GM23248 (cell line): ENCODE data around the gene IRF4. TPM values are rescaled to one million over a fixed set of nuclear protein-coding genes. Genes with fewer than 3 reads are reported as not detected.

Experiments
- DNase-seq: peaks from one replicate; pipeline ENCODE4 v3.0.0-alpha.2; 2015
- H2AFZ ChIP-seq: fragments of 200-600 bp; sonication (generic); 2 replicates; pipeline ENCODE4 v1.6.1; 2016; ENCODE audit warnings: antibody characterized with exemption
- H3F3A ChIP-seq: fragments of 200-600 bp; sonication (generic); 2 replicates; pipeline ENCODE4 v1.6.1; 2016; ENCODE audit warnings: mild to moderate bottlenecking, antibody characterized with exemption, mixed run types; ENCODE audit not compliant: insufficient read depth
- H3K27ac ChIP-seq: fragments of 200-600 bp; sonication (generic); 2 replicates; pipeline ENCODE4 v1.5.1; 2016; ENCODE audit warnings: mild to moderate bottlenecking
- H3K27me3 ChIP-seq: fragments of 200-600 bp; sonication (generic); replicated peaks from 2 replicates; pipeline ENCODE4 v1.6.1; 2016; ENCODE audit warnings: mild to moderate bottlenecking; ENCODE audit not compliant: insufficient read depth
- H3K36me3 ChIP-seq: fragments of 200-600 bp; sonication (generic); 2 replicates; pipeline ENCODE4 v1.6.1; 2016; ENCODE audit warnings: low read depth, mild to moderate bottlenecking
- H3K4me1 ChIP-seq: fragments of 200-600 bp; sonication (generic); 2 replicates; pipeline ENCODE4 v1.6.1; 2016; ENCODE audit warnings: mild to moderate bottlenecking; ENCODE audit not compliant: insufficient read depth
- H3K4me2 ChIP-seq: fragments of 200-600 bp; sonication (generic); one replicate; pipeline ENCODE4 v1.6.1; 2016; ENCODE audit warnings: mild to moderate bottlenecking; ENCODE audit not compliant: unreplicated experiment
- H3K4me3 ChIP-seq: fragments of 200-600 bp; sonication (generic); 2 replicates; pipeline ENCODE4 v1.5.1; 2016; ENCODE audit warnings: mild to moderate bottlenecking
- H3K79me2 ChIP-seq: fragments of 200-600 bp; sonication (generic); 2 replicates; pipeline ENCODE4 v1.6.1; 2016; ENCODE audit warnings: mild to moderate bottlenecking; ENCODE audit not compliant: insufficient read depth
- H3K9ac ChIP-seq: fragments of 200-600 bp; sonication (generic); 2 replicates; pipeline ENCODE4 v1.6.1; 2016; ENCODE audit warnings: mild to moderate bottlenecking
- H3K9me2 ChIP-seq: fragments of 200-600 bp; sonication (generic); 2 replicates; pipeline ENCODE4 v1.6.1; 2016; ENCODE audit warnings: mixed run types, mild to moderate bottlenecking, moderate library complexity; ENCODE audit not compliant: insufficient read depth
- H3K9me3 ChIP-seq: fragments of 200-600 bp; sonication (generic); one replicate; pipeline ENCODE4 v1.6.1; 2017; ENCODE audit warnings: low read depth
- H4K20me1 ChIP-seq: fragments of 200-600 bp; sonication (generic); 2 replicates; pipeline ENCODE4 v1.6.0; 2016; ENCODE audit not compliant: insufficient read depth
- EZH2 ChIP-seq: fragments of 200-600 bp; sonication (generic); IDR thresholded peaks from 2 replicates; pipeline ENCODE4 v1.6.1; 2018; ENCODE audit warnings: antibody characterized with exemption, mild to moderate bottlenecking; ENCODE audit not compliant: insufficient read depth, poor library complexity, severe bottlenecking
- EZH2phosphoT487 ChIP-seq: fragments of 200-600 bp; sonication (generic); IDR thresholded peaks from 2 replicates; pipeline ENCODE4 v1.6.1; 2018; ENCODE audit warnings: antibody characterized with exemption, moderate library complexity, mild to moderate bottlenecking, low read depth; ENCODE audit not compliant: insufficient read depth
- WGBS, 2 experiments: methylation state at CpG; one replicate each; pipeline ENCODE4 v1.1.6; 2015 to 2017; ENCODE audit warnings: low lambda C conversion rate in 2 of 2, low coverage in 1 of 2; ENCODE audit errors: missing lambda C conversion rate in 2 of 2; 5-methylcytosine and 5-hydroxymethylcytosine counted together
- in situ Hi-C: fragments of 300-500 bp; cut with MboI; formaldehyde crosslinking; loops from 2 replicates; pipeline ENCODE4 v1.15.0; 2020
- polyA plus RNA-seq: library from polyadenylated mRNA; unstranded; fragments of >200 nt; fragmentation: Nextera tagmentation; extraction: Ambion mirVana; gene quantifications from 2 replicates; pipeline ENCODE4 v1.2.1, GENCODE V29; 2016
- total RNA-seq: library from RNA; depleted of rRNA; stranded (reverse); fragments of >200 nt; shearing (Covaris generic); gene quantifications from 2 replicates; pipeline ENCODE4 v1.2.3, GENCODE V29; 2014

The IRF4 gene
- total and polyA plus RNA-seq, 2 experiments from 2014 or later = 0.23 TPM; not detected in 1

DNA sequence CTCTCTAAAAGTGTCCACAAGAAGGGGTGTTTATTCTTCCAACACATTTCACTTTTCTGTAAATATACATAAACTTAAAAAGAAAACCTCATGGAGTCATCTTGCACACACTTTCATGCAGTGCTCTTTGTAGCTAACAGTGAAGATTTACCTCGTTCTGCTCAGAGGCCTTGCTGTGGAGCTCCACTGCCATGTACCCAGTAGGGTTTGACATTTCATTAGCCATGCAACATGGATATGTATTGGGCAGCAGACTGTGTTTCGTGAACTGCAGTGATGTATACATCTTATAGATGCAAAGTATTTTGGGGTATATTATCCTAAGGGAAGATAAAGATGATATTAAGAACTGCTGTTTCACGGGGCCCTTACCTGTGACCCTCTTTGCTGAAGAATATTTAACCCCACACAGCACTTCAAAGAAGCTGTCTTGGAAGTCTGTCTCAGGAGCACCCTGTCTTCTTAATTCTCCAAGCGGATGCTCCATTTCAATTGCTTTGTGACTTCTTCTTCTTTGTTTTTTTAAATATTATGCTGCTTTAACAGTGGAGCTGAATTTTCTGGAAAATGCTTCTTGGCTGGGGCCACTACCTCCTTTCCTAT lies 17.9 kb downstream of the IRF4 start:
- no peaks in the 10 kb centered on the region for H3K79me2 ChIP-seq
- no peaks in the 10 kb centered on the region for H3K9me2 ChIP-seq
- no peak overlapping the region for H3K9ac ChIP-seq
- H2AFZ ChIP-seq = no peak overlapping the region
- peaks cover 81% of the 10 kb centered on the region for H3K27me3 ChIP-seq
- TF ChIP-seq EZH2phosphoT487 = no peak
- no peak for TF ChIP-seq EZH2
- no peaks in the 10 kb centered on the region for H3F3A ChIP-seq
- H3K27ac ChIP-seq = no peak overlapping the region
- in situ Hi-C loops = no loop called here
- H3K4me1 ChIP-seq = no peaks in the 10 kb centered on the region
- no peak overlapping the region for H3K4me3 ChIP-seq
- WGBS, 2 experiments = 46 to 51% methylated on average over 4 of the region's 4 CpGs
- H3K36me3 ChIP-seq = no peaks in the 10 kb centered on the region
- no peak overlapping the region for H3K4me2 ChIP-seq
- H4K20me1 ChIP-seq = no peaks in the 10 kb centered on the region
- DNase-seq = no peak
- H3K9me3 ChIP-seq = no peaks in the 10 kb centered on the region

DNA sequence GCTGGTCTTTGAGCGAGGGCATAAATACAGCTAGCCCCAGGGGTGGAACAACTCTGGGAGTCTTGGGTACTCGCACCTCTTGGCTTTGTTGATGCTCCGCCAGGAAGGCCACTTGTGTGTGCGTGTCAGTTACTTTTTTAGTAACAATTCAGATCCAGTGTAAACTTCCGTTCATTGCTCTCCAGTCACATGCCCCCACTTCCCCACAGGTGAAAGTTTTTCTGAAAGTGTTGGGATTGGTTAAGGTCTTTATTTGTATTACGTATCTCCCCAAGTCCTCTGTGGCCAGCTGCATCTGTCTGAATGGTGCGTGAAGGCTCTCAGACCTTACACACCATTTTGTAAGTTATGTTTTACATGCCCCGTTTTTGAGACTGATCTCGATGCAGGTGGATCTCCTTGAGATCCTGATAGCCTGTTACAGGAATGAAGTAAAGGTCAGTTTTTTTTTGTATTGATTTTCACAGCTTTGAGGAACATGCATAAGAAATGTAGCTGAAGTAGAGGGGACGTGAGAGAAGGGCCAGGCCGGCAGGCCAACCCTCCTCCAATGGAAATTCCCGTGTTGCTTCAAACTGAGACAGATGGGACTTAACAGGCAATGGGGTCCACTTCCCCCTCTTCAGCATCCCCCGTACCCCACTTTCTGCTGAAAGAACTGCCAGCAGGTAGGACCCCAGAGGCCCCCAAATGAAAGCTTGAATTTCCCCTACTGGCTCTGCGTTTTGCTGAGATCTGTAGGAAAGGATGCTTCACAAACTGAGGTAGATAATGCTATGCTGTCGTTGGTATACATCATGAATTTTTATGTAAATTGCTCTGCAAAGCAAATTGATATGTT lies 19.2 kb downstream of the IRF4 start:
- no peak for DNase-seq
- no peaks in the 10 kb centered on the region for H3K9me2 ChIP-seq
- no peak overlapping the region for H2AFZ ChIP-seq
- TF ChIP-seq EZH2phosphoT487 (no peak), EZH2 (no peak)
- no peaks in the 10 kb centered on the region for H3K79me2 ChIP-seq
- H3K4me1 ChIP-seq = no peaks in the 10 kb centered on the region
- no peak overlapping the region for H3K9ac ChIP-seq
- no peak overlapping the region for H3K4me2 ChIP-seq
- peaks cover 83% of the 10 kb centered on the region for H3K27me3 ChIP-seq
- H3F3A ChIP-seq = no peaks in the 10 kb centered on the region
- H4K20me1 ChIP-seq = no peaks in the 10 kb centered on the region
- WGBS, 2 experiments = 66 to 68% methylated on average over 15 of the region's 15 CpGs
- in situ Hi-C loops = no loop called here
- H3K9me3 ChIP-seq = no peaks in the 10 kb centered on the region
- H3K27ac ChIP-seq = no peak overlapping the region
- H3K36me3 ChIP-seq = no peaks in the 10 kb centered on the region
- H3K4me3 ChIP-seq = no peak overlapping the region

DNA sequence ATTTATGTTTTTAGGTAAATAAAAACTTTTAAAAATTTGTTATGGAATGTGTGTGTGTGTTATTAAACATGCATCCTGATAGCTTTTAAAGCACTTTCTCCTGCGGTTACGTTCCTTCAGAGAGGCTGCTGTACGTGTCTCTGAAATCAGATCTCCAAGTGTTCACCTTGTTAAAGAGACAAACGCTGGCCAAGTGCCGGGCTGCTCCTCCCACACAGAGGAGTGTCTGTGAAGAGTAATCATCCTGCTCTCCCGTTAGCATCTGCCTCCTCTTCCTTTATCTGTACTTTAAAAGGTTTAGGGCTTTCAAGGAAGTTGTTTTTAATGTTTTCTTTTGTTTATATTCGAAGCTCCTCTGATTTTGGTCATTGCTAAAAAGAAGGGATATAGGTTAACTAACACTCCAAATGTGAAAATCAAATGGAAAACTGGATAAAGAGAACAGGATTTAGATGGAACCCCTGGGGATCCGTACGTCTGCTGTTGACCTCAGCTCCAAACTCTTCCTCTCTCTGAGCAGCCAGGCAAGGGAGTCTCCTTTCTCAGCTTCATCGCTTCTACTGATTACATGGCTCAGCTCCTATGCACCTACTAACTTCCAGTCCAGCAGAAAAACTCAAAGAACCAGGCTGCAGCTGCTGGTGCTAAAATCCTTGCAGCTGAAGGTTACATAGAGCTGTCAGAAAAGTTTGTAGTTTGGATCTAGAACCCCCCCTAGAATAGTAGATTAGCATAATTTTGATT lies 20.0 kb downstream of the IRF4 start:
- H3F3A ChIP-seq = no peaks in the 10 kb centered on the region
- no peaks in the 10 kb centered on the region for H3K9me2 ChIP-seq
- in situ Hi-C loops = no loop called here
- no peak overlapping the region for H3K9ac ChIP-seq
- H3K4me1 ChIP-seq = no peaks in the 10 kb centered on the region
- no peaks in the 10 kb centered on the region for H4K20me1 ChIP-seq
- no peak overlapping the region for H3K4me2 ChIP-seq
- H3K4me3 ChIP-seq = no peak overlapping the region
- no peak for TF ChIP-seq EZH2
- no peak for TF ChIP-seq EZH2phosphoT487
- H3K9me3 ChIP-seq = no peaks in the 10 kb centered on the region
- H3K27ac ChIP-seq = no peak overlapping the region
- no peak overlapping the region for H2AFZ ChIP-seq
- H3K79me2 ChIP-seq = no peaks in the 10 kb centered on the region
- no peaks in the 10 kb centered on the region for H3K36me3 ChIP-seq
- H3K27me3 ChIP-seq = peaks cover 83% of the 10 kb centered on the region
- 22 to 28% methylated on average over 10 of the region's 10 CpGs for WGBS, 2 experiments
- peak; percentile 19 for DNase-seq

DNA sequence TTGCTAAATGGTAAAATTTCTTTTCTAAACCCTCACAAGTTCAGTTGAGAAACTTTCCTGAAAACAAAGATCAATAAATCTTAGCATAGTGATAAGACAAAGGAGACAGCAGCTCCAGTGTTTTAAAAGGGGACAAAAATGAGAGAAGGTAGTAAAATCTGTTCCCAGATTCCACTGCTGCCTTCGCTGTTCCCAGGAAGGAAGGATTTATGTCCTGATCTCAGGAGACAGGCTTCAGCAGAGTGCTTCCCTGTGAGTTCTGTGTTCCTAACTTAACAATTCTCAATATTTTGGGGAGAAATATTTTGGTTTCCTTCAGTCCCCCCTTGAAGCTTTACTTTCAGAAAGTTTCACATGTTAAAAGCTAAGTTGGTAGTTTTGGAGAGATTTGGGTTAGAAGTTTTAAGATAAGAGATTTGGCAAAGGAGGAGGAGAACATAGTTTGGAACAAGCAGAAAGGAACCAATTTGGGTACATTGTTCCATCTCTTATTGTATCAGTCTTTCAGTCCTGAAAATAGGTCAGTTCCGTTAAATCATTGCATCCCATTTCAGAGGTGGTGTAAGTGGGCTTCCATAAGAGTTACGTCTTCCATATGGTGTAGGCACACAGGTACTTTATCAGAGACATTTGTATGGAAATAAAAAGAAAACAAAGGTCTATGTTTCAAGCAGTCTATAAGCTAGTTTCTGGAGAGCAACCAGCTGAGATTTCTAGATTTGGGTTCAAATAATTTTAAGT lies 20.8 kb downstream of the IRF4 start:
- no peak overlapping the region for H3K4me2 ChIP-seq
- no peak overlapping the region for H3K4me3 ChIP-seq
- no peaks in the 10 kb centered on the region for H3F3A ChIP-seq
- no peak for DNase-seq
- no peaks in the 10 kb centered on the region for H3K4me1 ChIP-seq
- no peaks in the 10 kb centered on the region for H3K79me2 ChIP-seq
- H2AFZ ChIP-seq = no peak overlapping the region
- no peak overlapping the region for H3K9ac ChIP-seq
- no peaks in the 10 kb centered on the region for H3K9me2 ChIP-seq
- no peak overlapping the region for H3K27ac ChIP-seq
- WGBS, 2 experiments = 39% methylated on average over 3 of the region's 3 CpGs
- no peaks in the 10 kb centered on the region for H3K9me3 ChIP-seq
- no peaks in the 10 kb centered on the region for H4K20me1 ChIP-seq
- in situ Hi-C loops = no loop called here
- no peak for TF ChIP-seq EZH2phosphoT487
- TF ChIP-seq EZH2 = no peak
- H3K27me3 ChIP-seq = peaks cover 83% of the 10 kb centered on the region
- no peaks in the 10 kb centered on the region for H3K36me3 ChIP-seq
